Kidney (tissue), 14 donors: Measurements from ENCODE around the gene GRAMD1C. TPM values are rescaled to one million over a fixed set of nuclear protein-coding genes. Genes with fewer than 3 reads are reported as not detected.

ENCODE experiments used
- DNase-seq, 5 donors: peaks; one replicate each; pipeline ENCODE4 v3.0.0-alpha.2; 2013 to 2020
- FAIRE-seq: peaks from 2 replicates; lab custom pipeline; 2012; peaks lifted over from hg19 to GRCh38; lab: Jason Lieb, UNC
- H3K27ac ChIP-seq, 2 donors: one replicate each; pipeline ENCODE4 v1.7.0; 2013; ENCODE audit warnings: low read depth in 2 of 2, low read length in 2 of 2, inconsistent platforms in 1 of 2
- H3K27me3 ChIP-seq: one replicate; pipeline ENCODE4 v1.7.1; 2013; ENCODE audit warnings: low read length, inconsistent platforms; ENCODE audit not compliant: control insufficient read depth, insufficient read depth
- H3K36me3 ChIP-seq, 3 donors: one replicate each; pipeline versions ENCODE4 v1.7.0 to v1.7.1; 2013; ENCODE audit warnings: low read length in 3 of 3, control low read depth in 1 of 3, inconsistent platforms in 1 of 3; ENCODE audit not compliant: insufficient read depth in 3 of 3, control insufficient read depth in 2 of 3
- H3K4me1 ChIP-seq, 3 donors: one replicate each; pipeline versions ENCODE4 v1.7.0 to v1.7.1; 2013; ENCODE audit warnings: low read length in 3 of 3, inconsistent platforms in 1 of 3, low read depth in 1 of 3; ENCODE audit not compliant: control insufficient read depth in 2 of 3, insufficient read depth in 2 of 3
- H3K4me3 ChIP-seq, 3 donors: one replicate each; pipeline versions ENCODE4 v1.7.0 to v1.8.1; 2013; ENCODE audit warnings: low read length in 3 of 3, control low read depth in 1 of 3, inconsistent platforms in 1 of 3
- H3K9ac ChIP-seq, 3 donors: one replicate each; pipeline versions ENCODE4 v1.7.0 to v1.7.1; 2013; ENCODE audit warnings: low read length in 3 of 3, control low read depth in 1 of 3, inconsistent platforms in 1 of 3
- H3K9me3 ChIP-seq, 3 donors: one replicate each; pipeline versions ENCODE4 v1.7.0 to v1.7.1; 2013; ENCODE audit warnings: low read length in 3 of 3, control low read depth in 1 of 3, inconsistent platforms in 1 of 3; ENCODE audit not compliant: control insufficient read depth in 2 of 3, insufficient read depth in 1 of 3
- intact Hi-C: fragments of 100-400 bp; cut with DNase I; formaldehyde crosslinking; loops from one replicate; pipeline ENCODE4 v1.11.1; 2022
- polyA plus RNA-seq: library from polyadenylated mRNA; stranded (reverse); fragments of 350-450 nt; fragmentation: Illumina TruSeq; extraction: RNeasy Lipid Tissue Mini Kit (QIAGEN cat#74804); gene quantifications from one replicate; pipeline ENCODE4 v1.2.3, GENCODE V29; 2014; ENCODE audit warnings: low read depth, low replicate concordance; ENCODE audit not compliant: insufficient read depth
- total RNA-seq: library from RNA; stranded (reverse); fragmentation: NEBNext Ultra II Directional; extraction: Animal tissue kit (Norgen Biotek cat#: 25700); gene quantifications from one replicate; pipeline ENCODE4 v1.2.1, GENCODE V29; 2021
- TF ChIP-seq, protein P1 (sequence below): IDR thresholded peaks from 3 replicates; pipeline ENCODE4 v1.5.1; 2012; ENCODE audit warnings: mild to moderate bottlenecking, moderate library complexity, borderline replicate concordance; ENCODE audit not compliant: insufficient read depth; ENCODE audit errors: extremely low read depth
- donor health status: control.
- donor health status: control.
- donor health status: control.
- donor health status: control.
- donor health status: control.
- donor health status: DM: yes; HTN: yes; CAD: no.
- donor health status: Normal renal cell carcinoma (clear cell type).

GRAMD1C gene
- total and polyA plus RNA-seq, 2 donors from 2014 or later = 21.0 TPM

DNA sequence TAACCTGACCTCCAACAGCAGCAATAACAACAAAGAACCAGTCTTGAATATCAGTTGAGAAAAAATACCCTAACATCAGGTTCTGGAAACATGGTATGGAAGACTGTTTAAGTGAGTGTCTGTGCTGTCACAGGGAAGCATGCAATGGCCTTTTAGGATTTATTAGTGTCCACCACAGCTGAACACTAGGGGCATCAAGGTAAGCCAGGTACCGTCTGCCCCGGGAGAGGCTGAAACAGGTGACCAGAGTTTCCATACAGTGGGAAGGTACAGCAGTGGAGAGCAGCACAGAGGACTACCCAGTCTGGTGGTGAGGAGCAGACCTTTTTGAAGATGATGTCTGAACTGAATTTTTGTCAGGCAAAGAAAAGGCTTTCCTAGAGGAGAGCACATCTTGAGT lies 127.6 kb downstream of the GRAMD1C start:
- Histone ChIP-seq H3K9ac (no peak overlapping the region), H3K27me3 (no peaks in the 10 kb centered on the region), H3K36me3 (peaks cover 0 to 4% (median 2%) of the 10 kb centered on the region in 3 donors), H3K27ac (no peak overlapping the region), H3K4me1 (no peaks in the 10 kb centered on the region), H3K4me3 (no peak overlapping the region), H3K9me3 (no peaks in the 10 kb centered on the region)
- FAIRE-seq = no peak
- TF ChIP-seq, protein P1, sequence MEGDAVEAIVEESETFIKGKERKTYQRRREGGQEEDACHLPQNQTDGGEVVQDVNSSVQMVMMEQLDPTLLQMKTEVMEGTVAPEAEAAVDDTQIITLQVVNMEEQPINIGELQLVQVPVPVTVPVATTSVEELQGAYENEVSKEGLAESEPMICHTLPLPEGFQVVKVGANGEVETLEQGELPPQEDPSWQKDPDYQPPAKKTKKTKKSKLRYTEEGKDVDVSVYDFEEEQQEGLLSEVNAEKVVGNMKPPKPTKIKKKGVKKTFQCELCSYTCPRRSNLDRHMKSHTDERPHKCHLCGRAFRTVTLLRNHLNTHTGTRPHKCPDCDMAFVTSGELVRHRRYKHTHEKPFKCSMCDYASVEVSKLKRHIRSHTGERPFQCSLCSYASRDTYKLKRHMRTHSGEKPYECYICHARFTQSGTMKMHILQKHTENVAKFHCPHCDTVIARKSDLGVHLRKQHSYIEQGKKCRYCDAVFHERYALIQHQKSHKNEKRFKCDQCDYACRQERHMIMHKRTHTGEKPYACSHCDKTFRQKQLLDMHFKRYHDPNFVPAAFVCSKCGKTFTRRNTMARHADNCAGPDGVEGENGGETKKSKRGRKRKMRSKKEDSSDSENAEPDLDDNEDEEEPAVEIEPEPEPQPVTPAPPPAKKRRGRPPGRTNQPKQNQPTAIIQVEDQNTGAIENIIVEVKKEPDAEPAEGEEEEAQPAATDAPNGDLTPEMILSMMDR = no peak
- intact Hi-C loops = no loop called here
- no peak for DNase-seq

DNA sequence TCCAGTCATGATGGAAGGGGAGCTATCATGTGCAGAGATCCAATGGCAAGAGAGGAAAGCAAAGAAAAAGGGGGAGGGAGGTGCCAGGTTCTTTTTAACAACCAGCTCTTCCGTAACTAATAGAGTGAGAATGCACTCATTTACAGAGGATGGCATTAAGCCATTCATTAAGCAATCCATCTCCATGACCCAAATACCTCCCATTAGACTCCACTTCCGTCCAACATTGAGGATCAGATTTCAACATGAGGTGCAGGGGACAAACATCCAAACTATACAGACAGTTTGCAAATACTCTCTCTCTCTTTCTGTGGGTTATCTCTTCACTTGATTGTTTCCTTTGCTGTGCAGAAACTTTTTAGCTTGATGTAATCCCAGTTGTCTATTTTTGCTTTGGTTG lies 130.4 kb downstream of the GRAMD1C start:
- H3K4me1 ChIP-seq = no peaks in the 10 kb centered on the region
- FAIRE-seq = no peak
- H3K36me3 ChIP-seq = peaks cover 0 to 6% (median 2%) of the 10 kb centered on the region in 3 donors
- no peak overlapping the region for H3K27ac ChIP-seq
- TF ChIP-seq, protein P1 = no peak
- H3K27me3 ChIP-seq = no peaks in the 10 kb centered on the region
- H3K9me3 ChIP-seq = peaks cover 0 to 16% (median 5%) of the 10 kb centered on the region in 3 donors
- H3K4me3 ChIP-seq = no peak overlapping the region
- H3K9ac ChIP-seq = no peak overlapping the region
- intact Hi-C loops = no loop called here
- DNase-seq = peak in 1 of 5 donors; percentile 3

DNA sequence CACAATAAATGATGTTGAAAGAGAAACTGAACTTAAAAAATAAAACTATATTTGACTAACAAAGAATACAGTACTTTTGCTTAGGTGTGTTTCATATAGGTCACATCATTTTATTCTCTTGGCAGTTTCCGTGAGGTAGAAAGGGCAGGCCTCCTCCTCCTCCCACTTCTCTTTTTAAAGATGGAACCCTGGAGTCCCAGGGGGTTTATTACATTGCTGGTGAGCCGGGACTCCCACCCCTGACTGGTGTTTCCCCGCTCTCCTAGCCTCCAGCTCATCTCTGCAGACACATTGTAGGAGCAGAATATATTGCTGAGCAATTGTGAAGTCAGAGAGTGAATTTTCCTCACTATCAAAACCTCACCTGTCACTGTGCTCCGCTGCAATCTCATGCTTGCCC lies 139.2 kb downstream of the GRAMD1C start:
- DNase-seq = no peak
- intact Hi-C loops = no loop called here
- Histone ChIP-seq H3K27ac (no peak overlapping the region), H3K9me3 (peaks cover 0 to 10% (median 5%) of the 10 kb centered on the region in 3 donors), H3K36me3 (peaks cover 0 to 10% (median 0%) of the 10 kb centered on the region in 3 donors), H3K4me3 (no peak overlapping the region), H3K4me1 (no peaks in the 10 kb centered on the region), H3K27me3 (no peaks in the 10 kb centered on the region), H3K9ac (no peak overlapping the region)
- FAIRE-seq = no peak
- TF ChIP-seq, protein P1 = no peak

DNA sequence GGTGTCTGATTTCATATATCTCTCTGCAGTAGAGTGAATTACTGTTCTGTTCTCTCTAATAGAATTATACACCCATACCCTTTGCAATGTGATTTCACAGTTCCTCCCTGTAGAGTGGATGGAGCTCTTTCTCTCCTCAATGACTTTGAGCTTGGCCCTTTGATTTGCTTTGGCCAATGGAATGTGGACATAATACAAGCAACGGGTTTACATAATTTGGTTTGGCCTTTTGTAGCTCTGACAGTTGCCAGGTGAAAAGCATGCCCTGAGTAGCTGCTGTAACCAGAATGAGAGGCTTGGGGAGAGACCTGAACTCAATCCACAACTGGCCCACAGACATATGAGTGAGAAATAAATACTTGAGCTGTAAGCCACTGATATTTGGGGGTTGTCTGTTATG lies 141.3 kb downstream of the GRAMD1C start:
- Histone ChIP-seq H3K4me1 (no peaks in the 10 kb centered on the region), H3K36me3 (peaks cover 0 to 7% (median 0%) of the 10 kb centered on the region in 3 donors), H3K27ac (no peak overlapping the region), H3K27me3 (no peaks in the 10 kb centered on the region), H3K9ac (no peak overlapping the region), H3K4me3 (no peak overlapping the region), H3K9me3 (no peaks in the 10 kb centered on the region)
- DNase-seq (no peak), FAIRE-seq (no peak)
- TF ChIP-seq, protein P1 = no peak
- intact Hi-C loops = no loop called here
